ENCODE data around the gene ZNF217. TPM values are rescaled to one million over a fixed set of nuclear protein-coding genes. Genes with fewer than 3 reads are reported as not detected.

Gene ZNF217
- total RNA-seq, 1 experiment from 2014 or later: 33.8 TPM

DNA sequence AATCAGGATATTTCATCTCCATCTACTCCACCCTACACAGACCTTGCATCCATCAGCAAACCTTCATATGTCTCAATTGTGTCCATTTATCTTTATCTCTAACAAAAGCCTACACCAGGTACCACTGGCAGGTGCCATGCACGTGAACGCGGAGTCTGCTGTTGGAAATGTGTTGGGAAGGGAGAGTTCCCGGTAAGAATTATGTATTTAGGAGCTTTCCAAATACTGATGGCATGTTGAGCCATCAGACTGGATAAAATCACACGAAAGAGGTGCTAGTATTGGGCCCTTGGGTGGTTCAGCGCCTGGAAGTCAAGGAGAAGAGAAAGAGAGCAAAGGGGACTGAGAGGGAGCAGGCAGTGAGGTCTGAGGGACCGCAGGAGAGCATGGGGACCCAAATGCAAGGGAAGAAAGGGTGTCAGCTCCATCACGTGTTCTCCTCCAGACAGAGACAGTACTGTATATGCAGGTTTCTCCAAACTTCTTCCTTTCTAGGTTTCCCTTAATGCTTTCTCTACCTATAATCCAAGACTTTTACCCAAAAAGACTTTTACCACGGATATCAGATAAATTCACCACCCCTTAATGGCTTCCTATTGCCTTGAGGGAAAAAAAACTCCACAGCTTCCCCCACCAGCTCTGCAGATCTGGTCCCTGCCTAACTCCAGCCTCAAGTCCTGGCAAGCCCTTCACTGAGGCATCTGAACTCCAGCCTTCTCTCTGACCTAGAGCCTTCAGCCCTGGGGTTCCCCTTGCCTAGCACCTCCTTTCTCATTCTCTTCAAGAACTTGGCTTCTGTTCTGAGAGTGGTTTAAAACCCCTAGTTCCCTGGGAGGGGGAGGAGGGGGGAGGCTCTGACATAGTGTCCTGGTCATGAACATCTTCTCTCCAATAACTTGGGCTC, 4.8 kb upstream of the ZNF217 start (continued):
- TF ChIP-seq EGR1 (IDR thresholded peaks at IDR 0.05; ENCODE audit: low read depth) (no peak), EZH2phosphoT487 (IDR thresholded peaks at IDR 0.05; ENCODE audit: borderline replicate concordance) (no peak)

DNA sequence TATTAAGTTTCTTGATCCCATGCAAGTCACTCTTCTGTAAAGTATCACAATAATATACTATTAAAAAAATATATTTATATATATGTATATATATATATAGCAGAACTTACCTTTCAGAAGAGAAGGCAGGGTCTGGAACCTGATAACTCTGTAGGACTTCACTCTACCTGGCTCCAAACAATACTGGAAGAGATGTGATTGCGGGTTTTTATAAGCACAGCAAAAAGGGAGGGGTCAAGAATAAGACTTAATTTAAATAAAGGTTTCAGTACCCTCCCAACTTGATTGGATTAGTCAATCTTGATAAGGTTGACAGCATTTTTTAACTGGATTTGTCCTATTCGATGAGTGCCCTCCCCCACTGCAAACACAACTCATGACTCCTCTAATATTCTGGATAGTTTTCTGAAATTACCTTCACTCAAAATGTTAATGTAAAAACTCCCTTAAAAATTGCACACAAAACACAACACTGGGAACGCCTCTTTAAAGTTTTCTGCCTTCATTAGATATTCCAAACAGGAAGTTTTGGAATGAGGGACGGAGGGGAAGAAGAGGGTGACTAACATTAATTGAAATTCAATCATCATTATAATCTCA, 4.0 kb upstream of the ZNF217 start:
- ChIA-PET RAD21 (ENCODE audit: low non-redundant PET in 1 of 2, low total read pairs in 2 of 2, uncharacterized antibody in 2 of 2, unreplicated experiment in 2 of 2) (no interaction called here), POLR2A (no interaction called here), CTCF (no interaction called here)
- no peaks in the 10 kb centered on the region for H3K36me3 ChIP-seq (ENCODE audit: control insufficient read depth in 1 of 2, insufficient read depth in 2 of 2, low read length in 2 of 2)
- no peaks in the 10 kb centered on the region for H3K27me3 ChIP-seq (ENCODE audit: insufficient read depth, low read length)
- peaks cover 8% of the 10 kb centered on the region in 2 experiments; a peak in 3 of 4 replicates for H3K4me1 ChIP-seq (ENCODE audit: control insufficient read depth in 1 of 2, insufficient read depth in 2 of 2, low read length in 2 of 2)
- no peak overlapping the region for H3K4me2 ChIP-seq (ENCODE audit: low read length)
- no peak overlapping the region for H2AFZ ChIP-seq (ENCODE audit: low read depth, low read length, poor library complexity, severe bottlenecking)
- no peaks in the 10 kb centered on the region for H4K20me1 ChIP-seq (ENCODE audit: insufficient read depth)
- TF ChIP-seq FOSL1 (IDR thresholded peaks at IDR 0.05; ENCODE audit: low read depth) (no peak), ELF1 (IDR thresholded peaks at IDR 0.05; ENCODE audit: borderline replicate concordance, low read depth) (no peak), ZFX (IDR thresholded peaks at IDR 0.05) (no peak), EZH2phosphoT487 (IDR thresholded peaks at IDR 0.05; ENCODE audit: borderline replicate concordance) (no peak), SRF (IDR thresholded peaks at IDR 0.05; ENCODE audit: low read depth) (no peak), YY1 (IDR thresholded peaks at IDR 0.05; ENCODE audit: extremely low read depth, insufficient replicate concordance, low read depth, low read length) (no peak), POLR2AphosphoS5 (IDR thresholded peaks at IDR 0.05; ENCODE audit: low read depth, low read length) (no peak), ZNF274 (IDR thresholded peaks at IDR 0.05; ENCODE audit: low read depth, low read length) (no peak)
- TF ChIP-seq, protein P1, sequence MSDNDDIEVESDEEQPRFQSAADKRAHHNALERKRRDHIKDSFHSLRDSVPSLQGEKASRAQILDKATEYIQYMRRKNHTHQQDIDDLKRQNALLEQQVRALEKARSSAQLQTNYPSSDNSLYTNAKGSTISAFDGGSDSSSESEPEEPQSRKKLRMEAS (IDR thresholded peaks at IDR 0.05): no peak
- TF ChIP-seq, protein P2, sequence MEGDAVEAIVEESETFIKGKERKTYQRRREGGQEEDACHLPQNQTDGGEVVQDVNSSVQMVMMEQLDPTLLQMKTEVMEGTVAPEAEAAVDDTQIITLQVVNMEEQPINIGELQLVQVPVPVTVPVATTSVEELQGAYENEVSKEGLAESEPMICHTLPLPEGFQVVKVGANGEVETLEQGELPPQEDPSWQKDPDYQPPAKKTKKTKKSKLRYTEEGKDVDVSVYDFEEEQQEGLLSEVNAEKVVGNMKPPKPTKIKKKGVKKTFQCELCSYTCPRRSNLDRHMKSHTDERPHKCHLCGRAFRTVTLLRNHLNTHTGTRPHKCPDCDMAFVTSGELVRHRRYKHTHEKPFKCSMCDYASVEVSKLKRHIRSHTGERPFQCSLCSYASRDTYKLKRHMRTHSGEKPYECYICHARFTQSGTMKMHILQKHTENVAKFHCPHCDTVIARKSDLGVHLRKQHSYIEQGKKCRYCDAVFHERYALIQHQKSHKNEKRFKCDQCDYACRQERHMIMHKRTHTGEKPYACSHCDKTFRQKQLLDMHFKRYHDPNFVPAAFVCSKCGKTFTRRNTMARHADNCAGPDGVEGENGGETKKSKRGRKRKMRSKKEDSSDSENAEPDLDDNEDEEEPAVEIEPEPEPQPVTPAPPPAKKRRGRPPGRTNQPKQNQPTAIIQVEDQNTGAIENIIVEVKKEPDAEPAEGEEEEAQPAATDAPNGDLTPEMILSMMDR (IDR thresholded peaks at IDR 0.05 in 2 of 3, conservative IDR thresholded peaks at IDR 0.05 in 1 of 3; ENCODE audit: borderline replicate concordance in 1 of 3, insufficient read depth in 1 of 3, low read depth in 2 of 3, low read length in 2 of 3): no peak
- TF ChIP-seq, protein P3, sequence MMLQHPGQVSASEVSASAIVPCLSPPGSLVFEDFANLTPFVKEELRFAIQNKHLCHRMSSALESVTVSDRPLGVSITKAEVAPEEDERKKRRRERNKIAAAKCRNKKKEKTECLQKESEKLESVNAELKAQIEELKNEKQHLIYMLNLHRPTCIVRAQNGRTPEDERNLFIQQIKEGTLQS (IDR thresholded peaks at IDR 0.05): no peak
- TF ChIP-seq, protein P4, sequence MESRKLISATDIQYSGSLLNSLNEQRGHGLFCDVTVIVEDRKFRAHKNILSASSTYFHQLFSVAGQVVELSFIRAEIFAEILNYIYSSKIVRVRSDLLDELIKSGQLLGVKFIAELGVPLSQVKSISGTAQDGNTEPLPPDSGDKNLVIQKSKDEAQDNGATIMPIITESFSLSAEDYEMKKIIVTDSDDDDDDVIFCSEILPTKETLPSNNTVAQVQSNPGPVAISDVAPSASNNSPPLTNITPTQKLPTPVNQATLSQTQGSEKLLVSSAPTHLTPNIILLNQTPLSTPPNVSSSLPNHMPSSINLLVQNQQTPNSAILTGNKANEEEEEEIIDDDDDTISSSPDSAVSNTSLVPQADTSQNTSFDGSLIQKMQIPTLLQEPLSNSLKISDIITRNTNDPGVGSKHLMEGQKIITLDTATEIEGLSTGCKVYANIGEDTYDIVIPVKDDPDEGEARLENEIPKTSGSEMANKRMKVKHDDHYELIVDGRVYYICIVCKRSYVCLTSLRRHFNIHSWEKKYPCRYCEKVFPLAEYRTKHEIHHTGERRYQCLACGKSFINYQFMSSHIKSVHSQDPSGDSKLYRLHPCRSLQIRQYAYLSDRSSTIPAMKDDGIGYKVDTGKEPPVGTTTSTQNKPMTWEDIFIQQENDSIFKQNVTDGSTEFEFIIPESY (IDR thresholded peaks at IDR 0.05; ENCODE audit: extremely low read depth, insufficient replicate concordance, low read length): no peak
- intact Hi-C loops (cut with micrococcal nuclease): no loop called here
- H3K9me2 ChIP-seq (ENCODE audit: insufficient read depth): no peaks in the 10 kb centered on the region
- H3K4me3 ChIP-seq (replicated peaks in 1 of 2; ENCODE audit: low read depth in 1 of 2, low read length in 2 of 2): no peak overlapping the region
- ATAC-seq (no peak), DNase-seq (ENCODE audit: low read depth, low spot score) (no peak)
- H3K79me2 ChIP-seq (ENCODE audit: insufficient read depth, low read length): peaks cover 8% of the 10 kb centered on the region; the same call in 1 of the 2 replicates
- no peaks in the 10 kb centered on the region for H3K9me3 ChIP-seq (ENCODE audit: control insufficient read depth in 1 of 2, insufficient read depth in 1 of 2, low read depth in 1 of 2, low read length in 2 of 2)
- H3K27ac ChIP-seq (ENCODE audit: low read depth, low read length): no peak overlapping the region
- no TSS peak for BruUV-seq (replicated peaks)
- no peak overlapping the region for H3K9ac ChIP-seq (ENCODE audit: low read length)
